ENCODE measurements around the gene SLC1A7.

- TF ChIP-seq CTCF (IDR thresholded peaks at IDR 0.05): no peak
- no peak for TF ChIP-seq POLR2A (IDR thresholded peaks at IDR 0.05)
Observed at GRCh38 chr1:53117836-53118235, 24.6 kb downstream of the SLC1A7 start.

Data from stomach (tissue), 4 donors.